Measurements from ENCODE around the gene GRIP1. TPM values are rescaled to one million over a fixed set of nuclear protein-coding genes. Genes with fewer than 3 reads are reported as not detected.

The GRIP1 gene
- total RNA-seq, 1 donor = 1.7 TPM

- no peak for TF ChIP-seq CTCF (IDR thresholded peaks at IDR 0.05; ENCODE audit: insufficient read depth, low read depth, low read length)
- DNase-seq (ENCODE audit: low read depth) = no peak
- no peak overlapping the region for H3K4me3 ChIP-seq (ENCODE audit: low read depth, low read length)
Observed at GRCh38 chr12:66529934-66530333, 148.9 kb downstream of the GRIP1 start.

DNA sequence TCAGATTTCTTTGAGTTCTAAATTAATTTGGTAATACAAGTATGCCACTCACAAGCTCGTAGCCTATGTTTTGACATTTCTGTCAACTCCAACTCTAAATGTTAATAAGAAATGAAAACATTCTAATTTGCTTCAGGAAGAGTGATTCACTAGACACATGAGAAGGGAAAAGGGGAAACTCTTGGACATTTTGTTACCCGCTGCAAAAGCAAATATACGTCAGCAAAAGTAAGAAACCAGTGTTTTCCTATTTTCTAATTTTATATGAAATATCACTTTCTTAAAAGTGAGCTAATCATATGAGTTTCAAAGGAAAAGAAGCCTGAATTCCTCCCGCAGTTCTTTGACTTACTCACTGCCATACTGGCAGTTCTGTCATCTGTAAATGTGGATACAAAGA lies 162.3 kb downstream of the GRIP1 start:
- no peak overlapping the region for H3K4me3 ChIP-seq (ENCODE audit: low read depth, low read length)
- no peak for TF ChIP-seq CTCF (IDR thresholded peaks at IDR 0.05; ENCODE audit: insufficient read depth, low read depth, low read length)
- no peak for DNase-seq (ENCODE audit: low read depth)

- no peak for TF ChIP-seq CTCF (IDR thresholded peaks at IDR 0.05; ENCODE audit: insufficient read depth, low read depth, low read length)
- no peak for DNase-seq (ENCODE audit: low read depth)
- no peak overlapping the region for H3K4me3 ChIP-seq (ENCODE audit: low read depth, low read length)
Observed at GRCh38 chr12:66516133-66516532, 162.7 kb downstream of the GRIP1 start.

DNA sequence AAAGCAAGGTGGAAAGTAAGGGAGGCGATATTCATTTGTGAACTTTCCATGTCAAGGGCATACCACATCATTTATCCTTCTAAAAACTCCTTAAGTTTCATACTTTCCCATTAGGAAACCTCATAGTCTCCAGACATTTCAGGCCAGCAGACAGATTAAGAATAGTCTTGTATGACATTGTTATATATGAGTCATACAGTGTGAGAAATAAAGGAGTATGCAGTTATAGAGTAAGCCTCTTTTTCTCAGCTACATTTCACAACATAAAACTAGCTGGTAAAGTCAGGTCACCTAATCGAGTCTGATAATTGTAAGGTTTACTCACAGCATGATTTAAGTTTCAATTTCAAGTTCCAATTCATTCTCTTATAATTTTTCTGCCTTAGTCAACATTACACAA lies 164.3 kb downstream of the GRIP1 start:
- peak; percentile 11 for DNase-seq (ENCODE audit: low read depth)
- H3K4me3 ChIP-seq (ENCODE audit: low read depth, low read length) = no peak overlapping the region
- TF ChIP-seq CTCF (IDR thresholded peaks at IDR 0.05; ENCODE audit: insufficient read depth, low read depth, low read length) = no peak

GRCh38 chr12:66508025-66508424 lies 170.9 kb downstream of the GRIP1 start:
- no peak for DNase-seq (ENCODE audit: low read depth)
- no peak overlapping the region for H3K4me3 ChIP-seq (ENCODE audit: low read depth, low read length)
- TF ChIP-seq CTCF (IDR thresholded peaks at IDR 0.05; ENCODE audit: insufficient read depth, low read depth, low read length) = no peak

DNA sequence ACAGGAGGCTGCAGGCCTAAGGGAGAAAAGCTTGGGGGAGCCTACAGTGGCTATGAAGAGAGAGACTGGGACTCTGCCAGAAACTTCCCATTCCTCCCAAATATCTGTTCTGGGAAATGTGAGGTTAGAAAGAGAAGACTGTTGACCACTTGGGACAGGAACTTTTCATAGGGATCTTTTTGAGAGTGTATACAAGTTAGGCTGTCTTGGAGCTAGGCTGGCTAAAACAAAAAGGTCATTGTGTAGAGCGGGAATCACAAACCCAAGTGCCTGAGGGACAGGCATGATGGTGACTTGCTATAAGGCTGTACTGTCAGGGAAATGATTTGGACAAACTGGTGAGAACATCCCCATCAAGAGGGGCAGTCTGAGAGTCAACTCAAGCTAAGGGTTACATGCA lies 175.1 kb downstream of the GRIP1 start:
- TF ChIP-seq CTCF (IDR thresholded peaks at IDR 0.05; ENCODE audit: insufficient read depth, low read depth, low read length) = no peak
- H3K4me3 ChIP-seq (ENCODE audit: low read depth, low read length) = no peak overlapping the region
- no peak for DNase-seq (ENCODE audit: low read depth)

DNA sequence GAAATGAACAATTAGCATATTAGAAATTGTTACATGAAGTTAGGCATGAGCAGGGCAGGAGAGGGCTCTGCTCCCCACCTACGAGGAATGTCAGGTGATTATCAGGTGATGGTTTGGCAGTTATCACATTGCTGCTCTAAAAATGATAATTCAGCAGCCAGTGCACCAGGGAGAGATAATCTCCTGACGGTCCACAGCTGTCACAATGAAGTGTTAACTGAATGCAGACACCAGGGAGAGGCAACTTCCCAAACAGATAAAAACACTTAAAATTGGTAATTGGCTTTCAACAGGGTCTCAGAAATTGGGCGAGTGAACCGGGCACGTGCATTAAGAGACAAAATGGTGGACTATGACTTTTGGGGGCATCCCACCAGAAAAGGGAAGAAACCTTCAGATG lies 176.0 kb downstream of the GRIP1 start:
- no peak for DNase-seq (ENCODE audit: low read depth)
- no peak for TF ChIP-seq CTCF (IDR thresholded peaks at IDR 0.05; ENCODE audit: insufficient read depth, low read depth, low read length)
- no peak overlapping the region for H3K4me3 ChIP-seq (ENCODE audit: low read depth, low read length)

All from fibroblast of villous mesenchyme (primary cell).